Neural progenitor cell (in vitro differentiated cells): Measurements from ENCODE around the gene BRWD1.

Experiments used
- EZH2 ChIP-seq: fragments of 200-600 bp; sonication (generic); IDR thresholded peaks from 2 replicates; pipeline ENCODE4 v1.6.1; 2017; ENCODE audit warnings: antibody characterized with exemption, mild to moderate bottlenecking, moderate library complexity
- TF ChIP-seq, protein P1 (sequence below): fragments of 200-600 bp; sonication (generic); IDR thresholded peaks from 2 replicates; pipeline ENCODE4 v1.5.1; 2017; ENCODE audit warnings: antibody characterized with exemption, mild to moderate bottlenecking

DNA sequence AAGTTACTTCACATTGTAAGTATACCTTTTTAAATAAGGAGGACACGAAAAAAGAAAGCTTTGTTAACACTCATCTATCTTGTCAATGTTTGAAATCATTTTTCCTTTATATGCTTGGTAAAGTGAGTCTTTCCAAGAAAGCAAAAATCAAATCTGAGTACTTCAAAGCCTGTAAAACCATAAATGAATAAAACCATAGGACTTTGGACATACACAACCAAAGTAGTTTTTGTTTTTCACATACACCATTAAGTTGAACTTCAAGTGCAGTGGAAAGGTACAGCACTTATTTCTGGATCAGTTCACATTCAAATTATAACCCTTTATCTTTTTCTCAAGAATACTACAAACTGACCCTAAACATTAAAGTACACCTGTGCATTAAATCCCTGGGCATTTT, 120.1 kb downstream of the BRWD1 start:
- TF ChIP-seq, protein P1, sequence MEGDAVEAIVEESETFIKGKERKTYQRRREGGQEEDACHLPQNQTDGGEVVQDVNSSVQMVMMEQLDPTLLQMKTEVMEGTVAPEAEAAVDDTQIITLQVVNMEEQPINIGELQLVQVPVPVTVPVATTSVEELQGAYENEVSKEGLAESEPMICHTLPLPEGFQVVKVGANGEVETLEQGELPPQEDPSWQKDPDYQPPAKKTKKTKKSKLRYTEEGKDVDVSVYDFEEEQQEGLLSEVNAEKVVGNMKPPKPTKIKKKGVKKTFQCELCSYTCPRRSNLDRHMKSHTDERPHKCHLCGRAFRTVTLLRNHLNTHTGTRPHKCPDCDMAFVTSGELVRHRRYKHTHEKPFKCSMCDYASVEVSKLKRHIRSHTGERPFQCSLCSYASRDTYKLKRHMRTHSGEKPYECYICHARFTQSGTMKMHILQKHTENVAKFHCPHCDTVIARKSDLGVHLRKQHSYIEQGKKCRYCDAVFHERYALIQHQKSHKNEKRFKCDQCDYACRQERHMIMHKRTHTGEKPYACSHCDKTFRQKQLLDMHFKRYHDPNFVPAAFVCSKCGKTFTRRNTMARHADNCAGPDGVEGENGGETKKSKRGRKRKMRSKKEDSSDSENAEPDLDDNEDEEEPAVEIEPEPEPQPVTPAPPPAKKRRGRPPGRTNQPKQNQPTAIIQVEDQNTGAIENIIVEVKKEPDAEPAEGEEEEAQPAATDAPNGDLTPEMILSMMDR = no peak
- TF ChIP-seq EZH2 = no peak
